ENCODE measurements around the gene UPF1. TPM values are rescaled to one million over a fixed set of nuclear protein-coding genes. Genes with fewer than 3 reads are reported as not detected.

The UPF1 gene
- total and polyA plus RNA-seq, 2 of the 13 experiments (the other 11 are each of a cell fraction or from before 2014, with no cell fraction given): 16.9 to 41.8 TPM

DNA sequence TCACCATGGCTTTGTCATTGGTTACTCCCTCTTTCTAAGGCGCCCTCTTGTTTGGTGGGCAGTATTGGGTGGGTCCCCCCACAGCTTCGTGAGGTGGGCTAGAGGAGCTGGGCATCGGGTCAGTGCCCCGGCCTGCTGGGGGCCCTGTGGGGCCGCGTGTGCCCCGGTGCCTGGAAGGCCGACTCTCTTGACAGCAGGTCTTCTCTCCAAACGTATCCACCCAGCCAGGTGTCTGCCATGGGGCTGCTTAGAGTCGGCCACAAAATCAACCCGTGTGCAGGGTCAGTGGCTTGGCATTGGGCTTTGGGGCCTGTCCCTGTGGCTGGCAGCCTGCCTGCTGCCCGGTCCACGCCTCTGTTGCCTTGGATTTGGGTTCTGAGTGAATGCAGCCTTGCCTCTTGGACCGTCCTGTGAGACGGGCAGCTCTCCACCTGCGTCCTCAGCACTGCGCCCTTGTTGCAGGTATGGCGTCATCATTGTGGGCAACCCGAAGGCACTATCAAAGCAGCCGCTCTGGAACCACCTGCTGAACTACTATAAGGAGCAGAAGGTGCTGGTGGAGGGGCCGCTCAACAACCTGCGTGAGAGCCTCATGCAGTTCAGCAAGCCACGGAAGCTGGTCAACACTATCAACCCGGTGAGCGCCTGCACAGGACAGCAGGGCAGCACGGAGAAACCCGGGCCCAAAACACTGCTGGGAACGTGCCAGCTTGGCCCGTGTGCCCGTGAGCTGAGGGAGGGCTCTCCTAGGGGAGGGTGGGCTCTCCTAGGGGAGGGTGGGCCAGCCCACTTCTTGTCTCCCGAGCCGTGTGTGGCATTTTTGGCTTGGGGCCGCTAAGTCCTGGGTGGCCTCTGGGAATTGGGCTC, 31.4 kb downstream of the UPF1 start:
- Histone ChIP-seq H3K27me3 (ENCODE audit: control insufficient read depth in 1 of 2, insufficient read depth in 2 of 2, low read length in 2 of 2) (no peaks in the 10 kb centered on the region), H3K79me2 (ENCODE audit: insufficient read depth, low read length) (no peaks in the 10 kb centered on the region), H3K4me1 (ENCODE audit: insufficient read depth, low read length) (no peaks in the 10 kb centered on the region), H3K9ac (ENCODE audit: insufficient read depth, low read depth, low read length) (no peak overlapping the region), H3K4me2 (ENCODE audit: low read depth, low read length) (no peak overlapping the region), H3K27ac (ENCODE audit: extremely low read length, insufficient read depth, low read length) (no peak overlapping the region), H4K20me1 (ENCODE audit: insufficient read depth, low read length) (no peaks in the 10 kb centered on the region), H3K36me3 (replicated peaks in 1 of 2; ENCODE audit: control insufficient read depth in 1 of 2, insufficient read depth in 2 of 2, low read length in 2 of 2) (peaks cover 55 to 90% of the 10 kb centered on the region in 2 experiments), H3K4me3 (replicated peaks in 1 of 3; ENCODE audit: insufficient read depth in 1 of 3, low read depth in 2 of 3, low read length in 3 of 3) (no peak overlapping the region), H2AFZ (ENCODE audit: low read length) (no peak overlapping the region), H3K9me3 (ENCODE audit: low read length) (no peaks in the 10 kb centered on the region)
- in situ Hi-C loops (cut with HindIII; ENCODE audit: extremely low pct_ligation_motif_present, low pct_unique_long_range_greater_than_20kb): no loop called here
- POLR2A ChIA-PET: no interaction called here
- BruUV-seq (replicated peaks): no TSS peak
- TF ChIP-seq CAMTA2 (CRISPR knock-in tag; IDR thresholded peaks at IDR 0.05; ENCODE audit: borderline replicate concordance) (no peak), AGO2 (optimal IDR thresholded peaks at IDR 0.05; ENCODE audit: low read depth, low read length) (peak; percentile 74)
- TF ChIP-seq, protein P1, sequence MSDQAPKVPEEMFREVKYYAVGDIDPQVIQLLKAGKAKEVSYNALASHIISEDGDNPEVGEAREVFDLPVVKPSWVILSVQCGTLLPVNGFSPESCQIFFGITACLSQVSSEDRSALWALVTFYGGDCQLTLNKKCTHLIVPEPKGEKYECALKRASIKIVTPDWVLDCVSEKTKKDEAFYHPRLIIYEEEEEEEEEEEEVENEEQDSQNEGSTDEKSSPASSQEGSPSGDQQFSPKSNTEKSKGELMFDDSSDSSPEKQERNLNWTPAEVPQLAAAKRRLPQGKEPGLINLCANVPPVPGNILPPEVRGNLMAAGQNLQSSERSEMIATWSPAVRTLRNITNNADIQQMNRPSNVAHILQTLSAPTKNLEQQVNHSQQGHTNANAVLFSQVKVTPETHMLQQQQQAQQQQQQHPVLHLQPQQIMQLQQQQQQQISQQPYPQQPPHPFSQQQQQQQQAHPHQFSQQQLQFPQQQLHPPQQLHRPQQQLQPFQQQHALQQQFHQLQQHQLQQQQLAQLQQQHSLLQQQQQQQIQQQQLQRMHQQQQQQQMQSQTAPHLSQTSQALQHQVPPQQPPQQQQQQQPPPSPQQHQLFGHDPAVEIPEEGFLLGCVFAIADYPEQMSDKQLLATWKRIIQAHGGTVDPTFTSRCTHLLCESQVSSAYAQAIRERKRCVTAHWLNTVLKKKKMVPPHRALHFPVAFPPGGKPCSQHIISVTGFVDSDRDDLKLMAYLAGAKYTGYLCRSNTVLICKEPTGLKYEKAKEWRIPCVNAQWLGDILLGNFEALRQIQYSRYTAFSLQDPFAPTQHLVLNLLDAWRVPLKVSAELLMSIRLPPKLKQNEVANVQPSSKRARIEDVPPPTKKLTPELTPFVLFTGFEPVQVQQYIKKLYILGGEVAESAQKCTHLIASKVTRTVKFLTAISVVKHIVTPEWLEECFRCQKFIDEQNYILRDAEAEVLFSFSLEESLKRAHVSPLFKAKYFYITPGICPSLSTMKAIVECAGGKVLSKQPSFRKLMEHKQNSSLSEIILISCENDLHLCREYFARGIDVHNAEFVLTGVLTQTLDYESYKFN (CRISPR knock-in tag; conservative IDR thresholded peaks at IDR 0.05): no peak
- CTCF ChIA-PET (ENCODE audit: low intra/inter-chr PET ratio, low total read pairs): no interaction called here
- intact Hi-C loops (cut with micrococcal nuclease; ENCODE audit: unreplicated experiment): no loop called here
- FAIRE-seq (no peak), DNase-seq (ENCODE audit: low spot score) (no peak), ATAC-seq (no peak)
- WGBS (ENCODE audit: low lambda C conversion rate): 95% methylated on average over 15 of the region's 33 CpGs

All from HepG2 (cell line).